Measurements from ENCODE around the gene MBOAT1.

DNA sequence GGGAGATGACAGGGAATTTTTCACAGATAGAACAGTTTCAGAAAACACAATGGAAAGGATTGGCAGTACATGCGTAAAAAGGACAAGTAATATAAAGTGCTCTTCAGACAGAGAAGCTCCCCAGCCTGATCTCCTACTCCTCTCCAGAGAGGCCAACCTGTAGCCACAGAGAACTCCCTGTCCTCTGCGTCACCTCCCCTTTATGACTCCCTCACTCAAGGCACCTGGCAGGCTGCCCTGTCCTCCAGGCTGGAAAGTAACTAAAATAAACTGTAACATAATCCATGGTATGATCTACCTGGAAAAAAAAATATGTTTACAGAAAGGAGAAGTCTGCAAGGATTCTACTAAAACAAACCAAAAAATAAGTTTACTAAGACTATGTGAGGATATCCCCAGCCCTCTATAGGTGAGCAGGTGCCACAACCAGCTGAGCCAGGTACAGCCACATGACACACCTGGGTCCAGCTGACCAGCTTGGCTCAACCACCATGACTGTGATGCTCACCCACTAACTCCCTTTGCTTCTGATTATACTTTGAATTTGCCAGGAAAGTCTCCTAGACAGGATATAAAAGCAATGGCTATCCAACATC lies 29.2 kb downstream of the MBOAT1 start:
- TF ChIP-seq EZH2 (IDR thresholded peaks at IDR 0.05; ENCODE audit: insufficient read depth, low read length), result no peak
- TF ChIP-seq, protein P1, sequence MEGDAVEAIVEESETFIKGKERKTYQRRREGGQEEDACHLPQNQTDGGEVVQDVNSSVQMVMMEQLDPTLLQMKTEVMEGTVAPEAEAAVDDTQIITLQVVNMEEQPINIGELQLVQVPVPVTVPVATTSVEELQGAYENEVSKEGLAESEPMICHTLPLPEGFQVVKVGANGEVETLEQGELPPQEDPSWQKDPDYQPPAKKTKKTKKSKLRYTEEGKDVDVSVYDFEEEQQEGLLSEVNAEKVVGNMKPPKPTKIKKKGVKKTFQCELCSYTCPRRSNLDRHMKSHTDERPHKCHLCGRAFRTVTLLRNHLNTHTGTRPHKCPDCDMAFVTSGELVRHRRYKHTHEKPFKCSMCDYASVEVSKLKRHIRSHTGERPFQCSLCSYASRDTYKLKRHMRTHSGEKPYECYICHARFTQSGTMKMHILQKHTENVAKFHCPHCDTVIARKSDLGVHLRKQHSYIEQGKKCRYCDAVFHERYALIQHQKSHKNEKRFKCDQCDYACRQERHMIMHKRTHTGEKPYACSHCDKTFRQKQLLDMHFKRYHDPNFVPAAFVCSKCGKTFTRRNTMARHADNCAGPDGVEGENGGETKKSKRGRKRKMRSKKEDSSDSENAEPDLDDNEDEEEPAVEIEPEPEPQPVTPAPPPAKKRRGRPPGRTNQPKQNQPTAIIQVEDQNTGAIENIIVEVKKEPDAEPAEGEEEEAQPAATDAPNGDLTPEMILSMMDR (IDR thresholded peaks at IDR 0.05; ENCODE audit: insufficient read depth, low read depth, low read length), result no peak

All from astrocyte (in vitro differentiated cells and primary cell).